Activated T-cell treated with anti-CD3 and anti-CD28 coated beads for 4 hours (primary cell): ENCODE results near the gene CD300LG.
"Not testable (repeated sequence)": the region's sequence is repeated elsewhere in the genome, so short reads cannot be mapped to it uniquely, and the experiment has no call there.

Experiments
- DNase-seq: peaks from one replicate; pipeline ENCODE4 v3.0.0-alpha.2; 2020

CD300LG gene, protein sequence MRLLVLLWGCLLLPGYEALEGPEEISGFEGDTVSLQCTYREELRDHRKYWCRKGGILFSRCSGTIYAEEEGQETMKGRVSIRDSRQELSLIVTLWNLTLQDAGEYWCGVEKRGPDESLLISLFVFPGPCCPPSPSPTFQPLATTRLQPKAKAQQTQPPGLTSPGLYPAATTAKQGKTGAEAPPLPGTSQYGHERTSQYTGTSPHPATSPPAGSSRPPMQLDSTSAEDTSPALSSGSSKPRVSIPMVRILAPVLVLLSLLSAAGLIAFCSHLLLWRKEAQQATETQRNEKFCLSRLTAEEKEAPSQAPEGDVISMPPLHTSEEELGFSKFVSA

GRCh38 chr17:43846963-43847371 lies at the start of gene CD300LG:
TSS of gene CD300LG (plus strand) at chr17:43847176. CDS start at chr17:43847217, 41 bp downstream.
- no peak for DNase-seq

- DNase-seq, result not testable (repeated sequence)
These were observed 49.0 kb upstream of the CD300LG start for GRCh38 chr17:43798024-43798423.

- DNase-seq, result no peak
These were observed 47.9 kb upstream of the CD300LG start for GRCh38 chr17:43799047-43799446.

DNA sequence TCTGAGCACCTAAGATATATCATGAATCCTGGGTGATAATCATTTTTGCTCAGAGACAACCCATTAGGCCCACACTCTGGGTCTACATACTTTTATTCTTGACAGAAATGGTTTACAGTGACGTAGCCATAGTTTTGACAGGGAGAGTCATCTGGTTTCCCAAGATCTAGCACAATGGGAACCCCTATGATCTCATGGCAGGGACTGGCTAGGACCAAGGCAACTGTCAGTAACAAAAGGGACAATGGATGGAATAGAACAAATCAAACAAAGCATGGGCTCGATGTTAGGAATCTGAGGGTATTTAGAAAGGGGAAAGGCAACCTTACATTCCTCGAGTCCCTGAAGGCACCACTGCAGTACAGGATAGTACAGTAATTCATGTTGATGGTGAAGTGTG lies 46.2 kb upstream of the CD300LG start:
- no peak for DNase-seq

DNA sequence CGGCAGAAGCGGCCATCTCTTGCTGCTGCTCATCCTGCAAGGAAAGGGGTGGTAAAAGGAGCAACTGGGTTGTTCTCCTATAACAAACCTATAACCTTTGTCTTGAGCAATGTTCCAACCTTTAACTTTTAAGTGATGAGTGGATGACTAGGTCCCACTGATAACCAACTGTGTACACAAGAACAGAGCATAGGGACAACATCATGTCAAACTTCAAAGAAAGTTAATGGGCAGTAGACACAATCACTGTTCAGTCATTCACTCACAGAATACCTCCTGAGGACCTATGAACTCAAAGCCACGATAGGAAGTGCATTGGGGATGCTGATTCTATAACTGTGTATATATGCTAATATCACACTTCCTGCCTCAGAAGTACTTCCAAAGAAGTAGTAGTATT lies 45.1 kb upstream of the CD300LG start:
- DNase-seq, result no peak

DNA sequence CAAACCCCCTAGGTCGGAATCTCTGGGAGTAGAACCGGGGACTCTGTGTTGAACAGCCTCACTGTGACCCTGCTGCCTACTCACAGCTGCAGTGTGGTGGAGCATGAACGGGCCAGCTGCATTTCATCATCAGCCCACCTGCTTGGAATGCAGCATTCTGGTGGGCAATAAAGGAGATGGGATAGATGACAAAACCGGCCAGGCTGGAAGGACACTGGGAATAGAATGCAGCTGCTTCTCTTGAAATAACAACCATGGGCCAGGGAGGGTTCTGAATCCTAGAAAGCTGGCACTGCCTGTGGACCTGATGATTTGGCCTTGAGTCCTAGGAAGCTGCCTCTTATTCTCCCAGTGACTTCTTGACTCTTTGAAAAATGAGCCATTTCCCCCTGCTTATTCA lies 43.2 kb upstream of the CD300LG start:
- no peak for DNase-seq

GRCh38 chr17:43805117-43805516 lies 41.9 kb upstream of the CD300LG start:
- no peak for DNase-seq

DNA sequence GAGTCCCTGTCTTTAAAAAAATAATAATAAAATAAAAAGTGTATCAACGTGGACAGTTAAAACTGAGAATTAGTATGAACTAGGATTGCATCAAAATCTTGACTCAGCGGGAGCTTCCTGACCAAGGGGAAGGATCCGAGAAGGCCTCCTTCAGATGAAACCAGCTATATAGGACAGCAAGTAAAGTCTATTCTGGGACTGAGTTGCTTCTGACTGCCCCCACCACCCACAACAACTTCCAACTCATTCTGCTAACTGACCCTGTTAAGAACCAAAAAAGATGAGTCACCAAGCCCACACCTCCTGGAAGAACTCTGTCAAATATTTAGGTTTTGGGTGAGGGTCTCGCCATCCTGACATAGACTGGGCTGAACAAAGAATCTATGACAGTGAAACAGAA lies 38.9 kb upstream of the CD300LG start:
- DNase-seq, result no peak

DNA sequence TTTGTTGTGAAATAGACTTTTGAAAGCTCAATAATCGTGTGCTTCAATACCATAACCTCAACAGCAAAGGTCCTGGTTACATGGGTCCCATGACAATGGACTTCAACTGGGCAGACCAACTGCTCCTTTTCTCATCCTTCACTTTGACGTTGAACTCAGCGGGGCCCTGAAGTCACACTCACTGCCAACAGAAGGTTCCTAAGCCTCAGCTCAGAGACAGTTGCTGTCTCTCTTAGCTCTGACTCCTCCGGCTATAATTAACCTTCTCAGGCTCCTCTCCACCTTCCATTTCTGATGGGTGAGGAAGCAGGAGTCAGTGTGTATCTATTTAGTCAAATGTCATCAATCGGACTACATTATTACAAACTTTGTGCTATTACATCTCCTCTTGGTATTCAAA lies 37.9 kb upstream of the CD300LG start:
- DNase-seq, result no peak

DNA sequence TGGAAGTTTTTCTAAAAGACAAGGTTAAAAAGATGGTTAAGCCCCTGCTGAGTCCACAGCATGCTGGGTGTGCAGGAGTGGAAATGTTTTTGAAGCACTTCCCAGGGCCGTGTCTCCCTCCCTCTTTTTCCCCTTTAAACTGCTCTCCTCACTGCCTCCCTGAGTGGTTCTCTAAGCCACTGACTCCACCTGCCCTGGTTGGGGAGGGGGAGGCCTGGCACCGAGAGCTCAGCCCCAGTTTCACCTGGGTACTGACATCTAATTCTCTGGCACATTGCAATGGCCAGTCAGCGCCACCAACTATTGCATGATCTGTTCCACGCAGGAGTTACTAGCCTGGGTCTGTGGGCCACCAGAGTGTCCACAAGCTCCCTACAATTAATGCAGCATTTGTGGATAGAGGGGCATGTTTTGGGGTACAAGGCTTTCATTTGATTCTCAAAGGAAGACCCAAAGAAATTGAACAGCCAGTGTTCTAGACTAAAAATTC lies 36.7 kb upstream of the CD300LG start:
- no peak for DNase-seq

DNA sequence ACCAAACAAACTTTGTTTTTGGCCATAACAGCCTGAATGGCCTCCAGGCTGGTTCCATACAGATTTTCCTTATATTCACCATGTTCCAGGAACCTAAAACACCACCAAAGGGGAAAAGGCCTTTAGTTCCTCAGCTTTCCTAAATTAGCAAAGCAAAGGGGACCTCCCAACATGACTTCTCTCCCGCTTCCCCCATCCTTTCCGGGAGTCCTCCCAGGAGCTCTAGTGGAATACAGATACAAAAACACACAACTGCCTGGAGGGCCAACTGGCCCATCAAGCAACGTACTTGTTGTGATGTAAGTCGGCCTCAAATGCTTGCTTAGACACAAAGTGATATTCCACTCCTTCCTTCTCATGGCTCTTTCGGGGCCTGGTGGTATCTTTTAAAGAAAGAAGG lies 36.2 kb upstream of the CD300LG start:
- no peak for DNase-seq

GRCh38 chr17:43812396-43813265 lies 34.3 kb upstream of the CD300LG start:
- DNase-seq, result no peak

DNA sequence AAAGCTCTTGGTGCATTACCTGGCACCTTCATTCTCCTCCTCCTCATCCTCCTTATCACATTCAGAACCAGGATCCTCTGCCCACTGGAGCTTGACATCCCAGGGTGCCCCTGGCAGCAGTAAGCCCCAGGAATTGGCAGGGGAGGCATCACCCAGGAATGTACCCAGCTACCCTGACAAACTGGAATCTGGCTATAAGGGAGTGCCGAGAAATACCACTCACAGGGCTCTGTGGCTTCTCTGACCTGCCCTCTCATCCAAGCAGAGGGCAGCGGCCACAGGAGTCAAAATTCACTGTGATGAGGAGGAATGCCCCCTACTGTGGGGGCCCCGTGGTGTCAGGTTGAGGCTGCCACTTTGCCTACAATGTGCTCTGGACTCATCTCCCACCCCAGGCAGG lies 33.6 kb upstream of the CD300LG start:
- DNase-seq, result no peak

- DNase-seq, result no peak
These were observed 33.0 kb upstream of the CD300LG start for GRCh38 chr17:43814026-43814425.

DNA sequence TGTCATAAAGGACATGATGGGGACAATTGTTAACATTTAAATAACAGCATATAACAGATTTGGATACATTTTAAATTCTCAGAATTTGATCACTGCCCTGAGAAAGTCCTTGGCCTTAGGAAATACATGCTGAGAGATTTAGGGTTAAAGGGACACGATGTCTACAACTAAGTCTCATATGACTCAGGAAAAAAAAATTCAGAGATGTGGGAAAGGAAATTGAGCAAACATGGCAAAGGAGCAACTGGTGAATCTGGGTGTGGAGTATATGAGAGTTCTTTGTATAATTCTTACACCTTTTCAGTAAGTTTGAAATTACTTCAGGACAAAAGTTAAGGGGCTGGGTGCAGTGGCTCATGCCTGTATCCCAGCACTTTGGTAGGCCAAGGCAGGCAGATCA lies 32.3 kb upstream of the CD300LG start:
- DNase-seq, result no peak

DNA sequence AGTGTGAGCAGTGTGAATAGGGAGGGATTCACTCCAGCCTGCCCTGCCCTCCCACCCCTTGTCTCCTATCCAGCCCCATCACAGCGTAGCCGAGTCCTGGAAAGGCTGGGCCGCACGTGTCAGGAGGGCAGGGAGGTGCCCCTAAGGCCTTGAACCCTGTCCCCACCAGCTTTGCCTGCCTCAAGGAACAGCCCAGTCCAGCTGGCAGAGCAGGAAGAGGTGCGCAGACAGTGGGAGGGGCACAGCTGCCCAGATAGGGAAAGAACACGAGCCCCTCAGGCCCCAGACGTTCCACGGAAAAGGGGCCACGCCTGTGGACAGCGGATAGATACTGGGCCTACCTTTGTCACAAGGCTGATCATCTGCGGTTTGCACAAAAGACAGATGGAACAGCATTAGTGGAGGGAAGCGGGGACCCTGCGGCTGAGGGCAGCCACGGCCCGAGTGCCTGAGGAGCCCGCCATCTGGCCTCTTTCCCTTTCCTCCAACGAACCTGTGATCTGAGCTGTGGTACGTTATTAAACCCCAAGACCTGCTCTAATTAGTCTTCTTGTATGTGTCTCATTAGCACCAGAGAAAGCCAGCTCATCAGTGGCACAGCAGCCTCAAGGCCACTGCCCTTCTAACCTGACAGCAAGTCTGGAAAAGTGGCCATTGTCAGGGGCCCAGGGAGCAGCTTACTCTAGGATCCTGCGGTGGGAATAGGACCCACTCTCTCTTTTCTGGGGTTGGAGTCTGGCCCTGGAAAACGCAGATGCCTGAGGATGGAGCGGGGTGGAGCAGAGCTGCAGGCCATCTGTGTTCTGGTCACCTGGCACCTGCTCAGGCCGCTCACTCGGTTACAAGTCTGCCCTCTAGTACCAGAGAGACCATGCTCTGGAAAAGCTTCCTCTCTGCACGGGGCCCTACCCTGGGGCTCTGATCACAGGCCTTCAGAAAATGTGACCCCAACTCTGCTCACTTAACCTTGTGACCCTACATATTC lies 30.3 kb upstream of the CD300LG start:
- no peak for DNase-seq

DNA sequence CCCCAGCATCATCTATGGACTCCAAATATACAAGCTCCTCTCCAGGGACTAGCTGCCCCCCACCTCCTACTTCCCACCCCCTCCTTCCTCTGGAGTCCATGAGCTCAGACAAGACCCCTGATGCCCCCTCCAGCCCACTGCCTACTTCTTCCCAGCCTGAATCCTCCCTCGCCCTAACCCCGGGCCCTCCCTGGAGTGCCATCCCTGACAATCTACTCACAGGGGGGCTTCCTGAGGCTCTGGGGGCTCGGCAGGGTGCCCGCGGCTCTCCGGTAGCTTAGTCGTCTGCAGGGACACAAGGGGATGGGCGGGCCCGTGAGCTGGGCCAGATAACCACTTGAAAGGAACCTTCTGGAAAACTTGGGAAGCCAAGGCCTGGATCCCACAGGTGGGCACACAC lies 29.1 kb upstream of the CD300LG start:
- DNase-seq, result no peak

- no peak for DNase-seq
These were observed 28.0 kb upstream of the CD300LG start for GRCh38 chr17:43818966-43819365.

GRCh38 chr17:43820759-43821158 lies 26.2 kb upstream of the CD300LG start:
- DNase-seq, result no peak

DNA sequence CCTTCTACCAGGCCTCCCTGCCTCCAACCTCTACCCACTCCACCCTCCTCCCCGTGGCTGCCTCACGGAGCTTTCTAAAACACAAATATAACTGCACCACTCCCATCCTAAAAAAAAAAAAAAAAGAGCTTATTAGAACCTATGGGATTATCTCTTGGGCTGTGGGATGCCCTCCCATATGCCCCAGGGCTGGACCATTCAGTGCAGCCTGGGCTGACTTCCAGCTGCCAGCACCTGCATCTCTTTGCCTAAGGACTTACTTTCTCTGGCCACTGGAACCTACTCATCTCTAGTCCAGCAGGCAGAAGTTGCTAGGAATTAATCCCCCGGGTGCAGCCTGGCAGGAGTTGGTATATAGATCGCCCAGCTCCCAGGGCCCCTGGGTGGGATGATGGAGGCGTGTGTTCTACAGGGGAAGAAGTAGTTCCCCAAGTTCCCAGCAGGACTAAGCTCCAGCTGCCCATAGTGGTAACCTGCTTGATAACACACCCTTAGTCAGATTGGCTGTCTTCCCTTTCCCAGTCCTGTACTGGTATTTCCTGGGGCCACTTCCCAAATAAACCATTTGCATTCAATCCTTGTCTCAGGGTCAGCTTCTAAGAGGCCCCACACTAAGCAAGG lies 24.3 kb upstream of the CD300LG start:
- no peak for DNase-seq

DNA sequence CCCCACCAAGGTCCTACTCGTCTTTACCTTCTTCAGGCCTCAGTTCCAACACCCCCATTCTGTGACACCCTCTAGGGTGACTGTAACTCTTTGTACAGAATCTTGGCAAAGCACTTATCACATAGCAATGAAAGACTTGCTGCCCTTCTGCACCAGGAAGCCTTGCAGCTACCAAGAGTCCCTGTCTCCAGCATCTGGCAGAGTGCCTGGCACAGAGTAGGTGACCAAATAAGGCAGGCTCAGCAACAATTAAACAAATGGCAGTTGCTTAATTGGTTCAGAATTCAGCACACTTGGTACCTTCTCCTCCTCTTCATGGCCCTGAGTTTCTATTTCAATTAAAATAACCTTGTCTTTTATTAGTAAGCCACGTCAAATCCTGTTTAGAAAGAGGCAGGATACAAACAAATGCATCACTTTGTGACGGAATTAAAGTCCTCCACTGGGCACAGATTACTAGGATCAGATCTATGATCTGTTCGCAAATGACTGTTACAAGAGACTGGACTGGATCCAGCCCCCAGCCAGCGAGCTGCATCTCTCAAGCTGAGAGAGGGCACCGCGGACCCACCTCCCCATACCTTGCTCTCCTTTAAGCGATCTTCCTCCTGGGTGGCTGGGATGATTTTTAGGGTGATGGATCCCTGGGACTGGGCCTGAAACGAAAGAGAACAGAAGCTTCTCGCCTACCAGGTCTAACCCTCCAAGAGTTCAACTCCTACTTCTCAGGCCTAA lies 23.5 kb upstream of the CD300LG start:
- no peak for DNase-seq

- no peak for DNase-seq
These were observed 21.4 kb upstream of the CD300LG start for GRCh38 chr17:43825567-43825966.
